GM23338 (cell line): ENCODE data around the gene TMEM35A. TPM values are rescaled to one million over a fixed set of nuclear protein-coding genes. Genes with fewer than 3 reads are reported as not detected.

Experiments
- ATAC-seq: fragments of 200-7000 bp; cut with Tn5 transposase; 3 replicates; pipeline ENCODE4 v1.9.1; 2020
- DNase-seq: peaks from one replicate; pipeline ENCODE4 v3.0.0-alpha.2; 2015; ENCODE audit warnings: low spot score
- H2AFZ ChIP-seq: fragments of 200-600 bp; sonication (generic); 2 replicates; pipeline ENCODE4 v1.8.0; 2016; ENCODE audit warnings: antibody characterized with exemption, mild to moderate bottlenecking, moderate library complexity
- H3F3A ChIP-seq: fragments of 200-600 bp; sonication (generic); replicated peaks from 2 replicates; pipeline ENCODE4 v1.8.0; 2017; ENCODE audit warnings: antibody characterized with exemption, mixed run types, low read depth
- H3K27ac ChIP-seq: fragments of 200-600 bp; sonication (generic); 2 replicates; pipeline ENCODE4 v1.6.1; 2016; ENCODE audit warnings: low read depth
- H3K27me3 ChIP-seq: fragments of 200-600 bp; sonication (generic); 2 replicates; pipeline ENCODE4 v1.8.0; 2016; ENCODE audit warnings: mild to moderate bottlenecking, mixed run types, moderate library complexity; ENCODE audit not compliant: insufficient read depth
- H3K36me3 ChIP-seq: fragments of 200-600 bp; sonication (generic); 2 replicates; pipeline ENCODE4 v1.8.0; 2016; ENCODE audit warnings: mild to moderate bottlenecking; ENCODE audit not compliant: insufficient read depth
- H3K4me1 ChIP-seq: fragments of 200-600 bp; sonication (generic); 2 replicates; pipeline ENCODE4 v1.8.0; 2016; ENCODE audit warnings: mild to moderate bottlenecking, moderate library complexity; ENCODE audit not compliant: insufficient read depth
- H3K4me2 ChIP-seq: fragments of 200-600 bp; sonication (generic); 2 replicates; pipeline ENCODE4 v1.7.1; 2017; ENCODE audit warnings: mixed run types
- H3K4me3 ChIP-seq: fragments of 200-600 bp; sonication (generic); 2 replicates; pipeline ENCODE4 v1.6.1; 2016; ENCODE audit warnings: mixed run types
- H3K79me2 ChIP-seq: fragments of 200-600 bp; sonication (generic); replicated peaks from 2 replicates; pipeline ENCODE4 v1.8.0; 2017; ENCODE audit warnings: mild to moderate bottlenecking; ENCODE audit not compliant: insufficient read depth
- H3K9me2 ChIP-seq: fragments of 200-600 bp; sonication (generic); 2 replicates; pipeline ENCODE4 v1.8.0; 2017; ENCODE audit not compliant: insufficient read depth
- H4K20me1 ChIP-seq: fragments of 200-600 bp; sonication (generic); replicated peaks from 2 replicates; pipeline ENCODE4 v1.8.0; 2017; ENCODE audit warnings: mild to moderate bottlenecking; ENCODE audit not compliant: insufficient read depth
- H3K27ac Mint-ChIP-seq: 2 replicates; pipeline ENCODE4 v1.8.0; 2020; ENCODE audit warnings: inconsistent platforms, mild to moderate bottlenecking, moderate library complexity, mixed read lengths
- H3K27me3 Mint-ChIP-seq: 3 replicates; pipeline ENCODE4 v1.8.0; 2022; ENCODE audit warnings: low read depth, mild to moderate bottlenecking, moderate library complexity, mixed read lengths, inconsistent platforms; ENCODE audit not compliant: insufficient read depth, poor library complexity
- H3K36me3 Mint-ChIP-seq: 3 replicates; pipeline ENCODE4 v1.8.0; 2021; ENCODE audit warnings: low read depth, mild to moderate bottlenecking, inconsistent platforms, moderate library complexity, mixed read lengths
- H3K4me1 Mint-ChIP-seq: 3 replicates; pipeline ENCODE4 v1.8.0; 2020; ENCODE audit warnings: mild to moderate bottlenecking, inconsistent platforms, mixed read lengths
- H3K4me3 Mint-ChIP-seq: 3 replicates; pipeline ENCODE4 v1.8.0; 2021; ENCODE audit warnings: moderate library complexity, mild to moderate bottlenecking, inconsistent platforms, mixed read lengths
- H3K9me3 Mint-ChIP-seq: 3 replicates; pipeline ENCODE4 v1.8.0; 2020; ENCODE audit warnings: moderate library complexity, mild to moderate bottlenecking, inconsistent platforms, mixed read lengths
- CREB1 ChIP-seq: fragments of 250-450 bp; sonication (Bioruptor Pico); IDR thresholded peaks from 2 replicates; pipeline ENCODE4 v1.5.0; 2020; ENCODE audit warnings: low read depth, mild to moderate bottlenecking, moderate library complexity
- EZH2 ChIP-seq: fragments of 200-600 bp; sonication (generic); IDR thresholded peaks from one replicate; pipeline ENCODE4 v1.8.0; 2017; ENCODE audit warnings: antibody characterized with exemption, mild to moderate bottlenecking, low read depth; ENCODE audit not compliant: unreplicated experiment
- EZH2phosphoT487 ChIP-seq: fragments of 200-600 bp; sonication (generic); IDR thresholded peaks from one replicate; pipeline ENCODE4 v1.8.1; 2018; ENCODE audit warnings: antibody characterized with exemption; ENCODE audit not compliant: unreplicated experiment
- JUNB ChIP-seq: IDR thresholded peaks from one replicate; pipeline ENCODE4 v1.6.1; 2016; ENCODE audit warnings: antibody characterized with exemption; ENCODE audit not compliant: unreplicated experiment
- NANOG ChIP-seq: IDR thresholded peaks from 2 replicates; pipeline ENCODE4 v1.6.1; 2016; ENCODE audit warnings: antibody characterized with exemption, borderline replicate concordance
- POLR2AphosphoS5 ChIP-seq: IDR thresholded peaks from 2 replicates; pipeline ENCODE4 v1.6.1; 2016; ENCODE audit warnings: antibody characterized with exemption, low read depth
- STAT1 ChIP-seq: IDR thresholded peaks from one replicate; pipeline ENCODE4 v1.6.1; 2016; ENCODE audit warnings: antibody characterized with exemption; ENCODE audit not compliant: unreplicated experiment
- ZNF114 ChIP-seq: fragments of 250-450 bp; sonication (Bioruptor Pico); IDR thresholded peaks from 2 replicates; pipeline ENCODE4 v1.5.0; 2020; ENCODE audit warnings: mild to moderate bottlenecking, moderate library complexity
- ZNF331 ChIP-seq: fragments of 250-450 bp; sonication (Bioruptor Pico); IDR thresholded peaks from 2 replicates; pipeline ENCODE4 v1.5.0; 2020; ENCODE audit warnings: low read depth, mild to moderate bottlenecking, moderate library complexity
- polyA plus RNA-seq: library from polyadenylated mRNA; unstranded; fragments of >200 nt; fragmentation: Nextera tagmentation; extraction: Ambion mirVana; gene quantifications from 2 replicates; pipeline ENCODE4 v1.2.1, GENCODE V29; 2016
- total RNA-seq: library from RNA; depleted of rRNA; stranded (reverse); fragments of >200 nt; shearing (Covaris generic); gene quantifications from 2 replicates; pipeline ENCODE4 v1.2.3, GENCODE V29; 2014
- TF ChIP-seq, protein P1 (sequence below): fragments of 250-450 bp; sonication (Bioruptor Pico); IDR thresholded peaks from 2 replicates; pipeline ENCODE4 v1.5.0; 2020; ENCODE audit warnings: mild to moderate bottlenecking, moderate library complexity
- TF ChIP-seq, protein P2 (sequence below), 2 experiments: fragments of 200-600 bp in 1 of 2; sonication (generic) in 1 of 2; conservative IDR thresholded peaks; 2 replicates each; pipeline versions ENCODE4 v1.5.1 to v1.6.1; 2016 to 2017; ENCODE audit warnings: antibody characterized with exemption in 2 of 2, low read depth in 2 of 2, mild to moderate bottlenecking in 2 of 2, moderate library complexity in 1 of 2
- TF ChIP-seq, protein P3 (sequence below): IDR thresholded peaks from 2 replicates; pipeline ENCODE4 v1.6.1; 2016; ENCODE audit warnings: antibody characterized with exemption
- TF ChIP-seq, protein P4 (sequence below): IDR thresholded peaks from one replicate; pipeline ENCODE4 v1.6.1; 2018; ENCODE audit warnings: antibody characterized with exemption; ENCODE audit not compliant: unreplicated experiment

Gene TMEM35A
- total and polyA plus RNA-seq, 2 experiments from 2014 or later: 4.2 to 5.8 TPM

DNA sequence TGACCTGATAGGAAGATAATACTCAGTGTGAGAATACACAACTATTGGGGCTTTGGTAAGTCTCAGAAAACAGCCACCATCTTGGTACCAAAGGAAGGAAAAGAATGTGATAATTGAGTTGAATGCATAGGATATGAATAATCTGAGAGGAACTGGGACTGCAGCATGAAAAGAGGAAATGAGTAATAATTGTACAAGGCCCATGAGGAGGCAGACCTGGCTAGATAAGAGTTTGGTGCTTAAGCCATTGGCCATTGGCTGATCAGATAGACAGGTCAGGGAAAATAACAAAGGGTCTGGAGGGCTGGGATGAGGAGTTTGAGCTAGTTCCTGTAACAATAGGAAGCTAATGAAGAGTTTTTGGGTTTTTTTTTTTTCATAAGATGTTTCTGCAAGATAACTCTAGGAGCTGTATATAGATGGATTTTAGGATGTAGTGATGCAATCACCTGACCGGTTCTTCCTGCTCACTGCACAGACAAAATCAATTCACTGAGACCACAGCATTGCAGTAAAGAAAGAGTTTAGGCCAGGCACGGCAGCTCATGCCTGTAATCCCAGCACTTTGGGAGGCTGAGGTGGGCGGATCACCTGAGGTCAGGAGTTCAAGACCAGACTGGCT lies 21.5 kb upstream of the TMEM35A start:
- H3K27me3 Mint-ChIP-seq: peaks cover 9% of the 10 kb centered on the region
- Histone ChIP-seq H3K27ac (no peak overlapping the region), H3K79me2 (no peaks in the 10 kb centered on the region), H3K27me3 (no peaks in the 10 kb centered on the region), H2AFZ (no peak overlapping the region), H3F3A (no peaks in the 10 kb centered on the region), H3K4me3 (no peak overlapping the region), H3K36me3 (no peaks in the 10 kb centered on the region), H3K9me2 (no peaks in the 10 kb centered on the region), H4K20me1 (no peaks in the 10 kb centered on the region), H3K4me1 (0 out of 2 replicates have a peak, but pooled peaks cover 3% of the 10 kb centered on the region), H3K4me2 (no peak overlapping the region)
- H3K9me3 Mint-ChIP-seq: 0 out of 3 replicates have a peak, but pooled peaks cover 9% of the 10 kb centered on the region
- ATAC-seq: no peak
- H3K4me1 Mint-ChIP-seq: peaks cover 4% of the 10 kb centered on the region; the same call in 1 of the 3 replicates
- no peak overlapping the region for H3K4me3 Mint-ChIP-seq
- TF ChIP-seq, protein P1, sequence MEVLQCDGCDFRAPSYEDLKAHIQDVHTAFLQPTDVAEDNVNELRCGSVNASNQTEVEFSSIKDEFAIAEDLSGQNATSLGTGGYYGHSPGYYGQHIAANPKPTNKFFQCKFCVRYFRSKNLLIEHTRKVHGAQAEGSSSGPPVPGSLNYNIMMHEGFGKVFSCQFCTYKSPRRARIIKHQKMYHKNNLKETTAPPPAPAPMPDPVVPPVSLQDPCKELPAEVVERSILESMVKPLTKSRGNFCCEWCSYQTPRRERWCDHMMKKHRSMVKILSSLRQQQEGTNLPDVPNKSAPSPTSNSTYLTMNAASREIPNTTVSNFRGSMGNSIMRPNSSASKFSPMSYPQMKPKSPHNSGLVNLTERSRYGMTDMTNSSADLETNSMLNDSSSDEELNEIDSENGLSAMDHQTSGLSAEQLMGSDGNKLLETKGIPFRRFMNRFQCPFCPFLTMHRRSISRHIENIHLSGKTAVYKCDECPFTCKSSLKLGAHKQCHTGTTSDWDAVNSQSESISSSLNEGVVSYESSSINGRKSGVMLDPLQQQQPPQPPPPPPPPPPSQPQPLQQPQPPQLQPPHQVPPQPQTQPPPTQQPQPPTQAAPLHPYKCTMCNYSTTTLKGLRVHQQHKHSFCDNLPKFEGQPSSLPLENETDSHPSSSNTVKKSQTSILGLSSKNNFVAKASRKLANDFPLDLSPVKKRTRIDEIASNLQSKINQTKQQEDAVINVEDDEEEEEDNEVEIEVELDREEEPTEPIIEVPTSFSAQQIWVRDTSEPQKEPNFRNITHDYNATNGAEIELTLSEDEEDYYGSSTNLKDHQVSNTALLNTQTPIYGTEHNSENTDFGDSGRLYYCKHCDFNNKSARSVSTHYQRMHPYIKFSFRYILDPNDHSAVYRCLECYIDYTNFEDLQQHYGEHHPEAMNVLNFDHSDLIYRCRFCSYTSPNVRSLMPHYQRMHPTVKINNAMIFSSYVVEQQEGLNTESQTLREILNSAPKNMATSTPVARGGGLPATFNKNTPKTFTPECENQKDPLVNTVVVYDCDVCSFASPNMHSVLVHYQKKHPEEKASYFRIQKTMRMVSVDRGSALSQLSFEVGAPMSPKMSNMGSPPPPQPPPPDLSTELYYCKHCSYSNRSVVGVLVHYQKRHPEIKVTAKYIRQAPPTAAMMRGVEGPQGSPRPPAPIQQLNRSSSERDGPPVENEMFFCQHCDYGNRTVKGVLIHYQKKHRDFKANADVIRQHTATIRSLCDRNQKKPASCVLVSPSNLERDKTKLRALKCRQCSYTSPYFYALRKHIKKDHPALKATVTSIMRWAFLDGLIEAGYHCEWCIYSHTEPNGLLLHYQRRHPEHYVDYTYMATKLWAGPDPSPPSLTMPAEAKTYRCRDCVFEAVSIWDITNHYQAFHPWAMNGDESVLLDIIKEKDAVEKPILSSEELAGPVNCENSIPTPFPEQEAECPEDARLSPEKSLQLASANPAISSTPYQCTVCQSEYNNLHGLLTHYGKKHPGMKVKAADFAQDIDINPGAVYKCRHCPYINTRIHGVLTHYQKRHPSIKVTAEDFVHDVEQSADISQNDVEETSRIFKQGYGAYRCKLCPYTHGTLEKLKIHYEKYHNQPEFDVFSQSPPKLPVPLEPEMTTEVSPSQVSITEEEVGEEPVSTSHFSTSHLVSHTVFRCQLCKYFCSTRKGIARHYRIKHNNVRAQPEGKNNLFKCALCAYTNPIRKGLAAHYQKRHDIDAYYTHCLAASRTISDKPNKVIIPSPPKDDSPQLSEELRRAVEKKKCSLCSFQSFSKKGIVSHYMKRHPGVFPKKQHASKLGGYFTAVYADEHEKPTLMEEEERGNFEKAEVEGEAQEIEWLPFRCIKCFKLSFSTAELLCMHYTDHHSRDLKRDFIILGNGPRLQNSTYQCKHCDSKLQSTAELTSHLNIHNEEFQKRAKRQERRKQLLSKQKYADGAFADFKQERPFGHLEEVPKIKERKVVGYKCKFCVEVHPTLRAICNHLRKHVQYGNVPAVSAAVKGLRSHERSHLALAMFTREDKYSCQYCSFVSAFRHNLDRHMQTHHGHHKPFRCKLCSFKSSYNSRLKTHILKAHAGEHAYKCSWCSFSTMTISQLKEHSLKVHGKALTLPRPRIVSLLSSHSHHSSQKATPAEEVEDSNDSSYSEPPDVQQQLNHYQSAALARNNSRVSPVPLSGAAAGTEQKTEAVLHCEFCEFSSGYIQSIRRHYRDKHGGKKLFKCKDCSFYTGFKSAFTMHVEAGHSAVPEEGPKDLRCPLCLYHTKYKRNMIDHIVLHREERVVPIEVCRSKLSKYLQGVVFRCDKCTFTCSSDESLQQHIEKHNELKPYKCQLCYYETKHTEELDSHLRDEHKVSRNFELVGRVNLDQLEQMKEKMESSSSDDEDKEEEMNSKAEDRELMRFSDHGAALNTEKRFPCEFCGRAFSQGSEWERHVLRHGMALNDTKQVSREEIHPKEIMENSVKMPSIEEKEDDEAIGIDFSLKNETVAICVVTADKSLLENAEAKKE (CRISPR knock-in tag): no peak
- TF ChIP-seq, protein P2, sequence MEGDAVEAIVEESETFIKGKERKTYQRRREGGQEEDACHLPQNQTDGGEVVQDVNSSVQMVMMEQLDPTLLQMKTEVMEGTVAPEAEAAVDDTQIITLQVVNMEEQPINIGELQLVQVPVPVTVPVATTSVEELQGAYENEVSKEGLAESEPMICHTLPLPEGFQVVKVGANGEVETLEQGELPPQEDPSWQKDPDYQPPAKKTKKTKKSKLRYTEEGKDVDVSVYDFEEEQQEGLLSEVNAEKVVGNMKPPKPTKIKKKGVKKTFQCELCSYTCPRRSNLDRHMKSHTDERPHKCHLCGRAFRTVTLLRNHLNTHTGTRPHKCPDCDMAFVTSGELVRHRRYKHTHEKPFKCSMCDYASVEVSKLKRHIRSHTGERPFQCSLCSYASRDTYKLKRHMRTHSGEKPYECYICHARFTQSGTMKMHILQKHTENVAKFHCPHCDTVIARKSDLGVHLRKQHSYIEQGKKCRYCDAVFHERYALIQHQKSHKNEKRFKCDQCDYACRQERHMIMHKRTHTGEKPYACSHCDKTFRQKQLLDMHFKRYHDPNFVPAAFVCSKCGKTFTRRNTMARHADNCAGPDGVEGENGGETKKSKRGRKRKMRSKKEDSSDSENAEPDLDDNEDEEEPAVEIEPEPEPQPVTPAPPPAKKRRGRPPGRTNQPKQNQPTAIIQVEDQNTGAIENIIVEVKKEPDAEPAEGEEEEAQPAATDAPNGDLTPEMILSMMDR (conservative IDR thresholded peaks at IDR 0.05; ENCODE audit: low read depth in 2 of 2): no peak
- TF ChIP-seq, protein P3, sequence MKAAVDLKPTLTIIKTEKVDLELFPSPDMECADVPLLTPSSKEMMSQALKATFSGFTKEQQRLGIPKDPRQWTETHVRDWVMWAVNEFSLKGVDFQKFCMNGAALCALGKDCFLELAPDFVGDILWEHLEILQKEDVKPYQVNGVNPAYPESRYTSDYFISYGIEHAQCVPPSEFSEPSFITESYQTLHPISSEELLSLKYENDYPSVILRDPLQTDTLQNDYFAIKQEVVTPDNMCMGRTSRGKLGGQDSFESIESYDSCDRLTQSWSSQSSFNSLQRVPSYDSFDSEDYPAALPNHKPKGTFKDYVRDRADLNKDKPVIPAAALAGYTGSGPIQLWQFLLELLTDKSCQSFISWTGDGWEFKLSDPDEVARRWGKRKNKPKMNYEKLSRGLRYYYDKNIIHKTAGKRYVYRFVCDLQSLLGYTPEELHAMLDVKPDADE: no peak
- TF ChIP-seq ZNF331 (CRISPR knock-in tag) (no peak), STAT1 (no peak), JUNB (no peak), EZH2 (no peak), POLR2AphosphoS5 (no peak), NANOG (no peak), EZH2phosphoT487 (no peak), CREB1 (CRISPR knock-in tag) (no peak), ZNF114 (CRISPR knock-in tag) (no peak)
- TF ChIP-seq, protein P4, sequence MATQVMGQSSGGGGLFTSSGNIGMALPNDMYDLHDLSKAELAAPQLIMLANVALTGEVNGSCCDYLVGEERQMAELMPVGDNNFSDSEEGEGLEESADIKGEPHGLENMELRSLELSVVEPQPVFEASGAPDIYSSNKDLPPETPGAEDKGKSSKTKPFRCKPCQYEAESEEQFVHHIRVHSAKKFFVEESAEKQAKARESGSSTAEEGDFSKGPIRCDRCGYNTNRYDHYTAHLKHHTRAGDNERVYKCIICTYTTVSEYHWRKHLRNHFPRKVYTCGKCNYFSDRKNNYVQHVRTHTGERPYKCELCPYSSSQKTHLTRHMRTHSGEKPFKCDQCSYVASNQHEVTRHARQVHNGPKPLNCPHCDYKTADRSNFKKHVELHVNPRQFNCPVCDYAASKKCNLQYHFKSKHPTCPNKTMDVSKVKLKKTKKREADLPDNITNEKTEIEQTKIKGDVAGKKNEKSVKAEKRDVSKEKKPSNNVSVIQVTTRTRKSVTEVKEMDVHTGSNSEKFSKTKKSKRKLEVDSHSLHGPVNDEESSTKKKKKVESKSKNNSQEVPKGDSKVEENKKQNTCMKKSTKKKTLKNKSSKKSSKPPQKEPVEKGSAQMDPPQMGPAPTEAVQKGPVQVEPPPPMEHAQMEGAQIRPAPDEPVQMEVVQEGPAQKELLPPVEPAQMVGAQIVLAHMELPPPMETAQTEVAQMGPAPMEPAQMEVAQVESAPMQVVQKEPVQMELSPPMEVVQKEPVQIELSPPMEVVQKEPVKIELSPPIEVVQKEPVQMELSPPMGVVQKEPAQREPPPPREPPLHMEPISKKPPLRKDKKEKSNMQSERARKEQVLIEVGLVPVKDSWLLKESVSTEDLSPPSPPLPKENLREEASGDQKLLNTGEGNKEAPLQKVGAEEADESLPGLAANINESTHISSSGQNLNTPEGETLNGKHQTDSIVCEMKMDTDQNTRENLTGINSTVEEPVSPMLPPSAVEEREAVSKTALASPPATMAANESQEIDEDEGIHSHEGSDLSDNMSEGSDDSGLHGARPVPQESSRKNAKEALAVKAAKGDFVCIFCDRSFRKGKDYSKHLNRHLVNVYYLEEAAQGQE: no peak
- no peaks in the 10 kb centered on the region for H3K36me3 Mint-ChIP-seq
- no peak for DNase-seq
- no peak overlapping the region for H3K27ac Mint-ChIP-seq
